ENCODE data around the gene SYT9.

Gene SYT9

DNA sequence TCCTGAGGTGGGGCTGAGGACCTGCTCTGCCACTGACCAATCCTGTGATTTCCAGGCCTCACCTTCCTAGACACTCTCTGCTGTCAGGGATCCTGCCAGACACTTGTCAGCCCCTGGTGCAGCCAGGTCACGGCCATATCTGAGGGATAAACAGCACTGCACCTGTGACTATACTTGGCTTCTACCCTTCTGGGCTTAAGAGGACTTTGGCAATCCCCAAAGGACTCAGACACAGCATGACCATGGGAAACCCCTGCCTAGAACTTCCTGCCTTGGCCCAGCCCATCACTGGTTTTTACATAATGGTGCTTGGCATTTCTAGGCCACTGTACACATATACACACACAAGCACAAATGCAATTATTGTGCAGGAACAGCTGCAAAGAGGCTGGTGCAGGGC, 222.0 kb downstream of the SYT9 start:
- no peak overlapping the region for H3K27ac ChIP-seq (ENCODE audit: extremely low read depth, low read depth, low read length)
- H3K4me1 ChIP-seq (ENCODE audit: control insufficient read depth, insufficient read depth, low read length), result no peaks in the 10 kb centered on the region
- peaks cover 0 to 6% of the 10 kb centered on the region in 2 experiments; a peak in 1 of 3 replicates for H3K36me3 ChIP-seq (ENCODE audit: control insufficient read depth in 2 of 2, insufficient read depth in 1 of 2, low read length in 2 of 2)
- ChIA-PET CTCF (interaction anchor here (0.5 kb wide), 1 partner anchor 376 kb away, joined by 3 read pairs; no protein-coding TSS in a partner anchor), POLR2A (no interaction called here)
- no peaks in the 10 kb centered on the region for H3K9me3 ChIP-seq (ENCODE audit: control insufficient read depth, insufficient read depth, low read depth, low read length)
- H3K4me3 ChIP-seq (ENCODE audit: low read depth, low read length), result no peak overlapping the region
- TF ChIP-seq ZNF560 (tag by site-specific recombination; IDR thresholded peaks at IDR 0.05; ENCODE audit: borderline replicate concordance) (no peak), ZNF324 (tag by site-specific recombination; IDR thresholded peaks at IDR 0.05) (no peak), ZNF184 (tag by site-specific recombination; IDR thresholded peaks at IDR 0.05) (no peak), ZXDB (tag by site-specific recombination; IDR thresholded peaks at IDR 0.05) (no peak), ZNF623 (tag by site-specific recombination; IDR thresholded peaks at IDR 0.05) (no peak), ZNF621 (tag by site-specific recombination; IDR thresholded peaks at IDR 0.05) (no peak), SP7 (tag by site-specific recombination; IDR thresholded peaks at IDR 0.05) (no peak), ZNF169 (tag by site-specific recombination; IDR thresholded peaks at IDR 0.05) (no peak), SP3 (tag by site-specific recombination; IDR thresholded peaks at IDR 0.05) (no peak), GFI1B (tag by site-specific recombination; IDR thresholded peaks at IDR 0.05) (no peak), ZBTB1 (tag by site-specific recombination; IDR thresholded peaks at IDR 0.05) (no peak), KLF7 (tag by site-specific recombination; IDR thresholded peaks at IDR 0.05; ENCODE audit: borderline replicate concordance) (no peak), ZNF785 (tag by site-specific recombination; IDR thresholded peaks at IDR 0.05) (no peak), ZNF677 (tag by site-specific recombination; IDR thresholded peaks at IDR 0.05) (no peak), ZNF791 (tag by site-specific recombination; IDR thresholded peaks at IDR 0.05) (no peak)
- TF ChIP-seq, protein P1, sequence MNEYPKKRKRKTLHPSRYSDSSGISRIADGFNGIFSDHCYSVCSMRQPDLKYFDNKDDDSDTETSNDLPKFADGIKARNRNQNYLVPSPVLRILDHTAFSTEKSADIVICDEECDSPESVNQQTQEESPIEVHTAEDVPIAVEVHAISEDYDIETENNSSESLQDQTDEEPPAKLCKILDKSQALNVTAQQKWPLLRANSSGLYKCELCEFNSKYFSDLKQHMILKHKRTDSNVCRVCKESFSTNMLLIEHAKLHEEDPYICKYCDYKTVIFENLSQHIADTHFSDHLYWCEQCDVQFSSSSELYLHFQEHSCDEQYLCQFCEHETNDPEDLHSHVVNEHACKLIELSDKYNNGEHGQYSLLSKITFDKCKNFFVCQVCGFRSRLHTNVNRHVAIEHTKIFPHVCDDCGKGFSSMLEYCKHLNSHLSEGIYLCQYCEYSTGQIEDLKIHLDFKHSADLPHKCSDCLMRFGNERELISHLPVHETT (tag by site-specific recombination; IDR thresholded peaks at IDR 0.05), result no peak
- TF ChIP-seq, protein P2, sequence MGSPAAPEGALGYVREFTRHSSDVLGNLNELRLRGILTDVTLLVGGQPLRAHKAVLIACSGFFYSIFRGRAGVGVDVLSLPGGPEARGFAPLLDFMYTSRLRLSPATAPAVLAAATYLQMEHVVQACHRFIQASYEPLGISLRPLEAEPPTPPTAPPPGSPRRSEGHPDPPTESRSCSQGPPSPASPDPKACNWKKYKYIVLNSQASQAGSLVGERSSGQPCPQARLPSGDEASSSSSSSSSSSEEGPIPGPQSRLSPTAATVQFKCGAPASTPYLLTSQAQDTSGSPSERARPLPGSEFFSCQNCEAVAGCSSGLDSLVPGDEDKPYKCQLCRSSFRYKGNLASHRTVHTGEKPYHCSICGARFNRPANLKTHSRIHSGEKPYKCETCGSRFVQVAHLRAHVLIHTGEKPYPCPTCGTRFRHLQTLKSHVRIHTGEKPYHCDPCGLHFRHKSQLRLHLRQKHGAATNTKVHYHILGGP (tag by site-specific recombination; IDR thresholded peaks at IDR 0.05), result no peak
- TF ChIP-seq, protein P3, sequence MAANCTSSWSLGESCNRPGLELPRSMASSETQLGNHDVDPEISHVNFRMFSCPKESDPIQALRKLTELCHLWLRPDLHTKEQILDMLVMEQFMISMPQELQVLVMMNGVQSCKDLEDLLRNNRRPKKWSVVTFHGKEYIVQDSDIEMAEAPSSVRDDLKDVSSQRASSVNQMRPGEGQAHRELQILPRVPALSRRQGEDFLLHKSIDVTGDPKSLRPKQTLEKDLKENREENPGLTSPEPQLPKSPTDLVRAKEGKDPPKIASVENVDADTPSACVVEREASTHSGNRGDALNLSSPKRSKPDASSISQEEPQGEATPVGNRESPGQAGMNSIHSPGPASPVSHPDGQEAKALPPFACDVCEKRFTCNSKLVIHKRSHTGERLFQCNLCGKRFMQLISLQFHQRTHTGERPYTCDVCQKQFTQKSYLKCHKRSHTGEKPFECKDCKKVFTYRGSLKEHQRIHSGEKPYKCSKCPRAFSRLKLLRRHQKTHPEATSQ (tag by site-specific recombination; IDR thresholded peaks at IDR 0.05), result no peak
- TF ChIP-seq, protein P4, sequence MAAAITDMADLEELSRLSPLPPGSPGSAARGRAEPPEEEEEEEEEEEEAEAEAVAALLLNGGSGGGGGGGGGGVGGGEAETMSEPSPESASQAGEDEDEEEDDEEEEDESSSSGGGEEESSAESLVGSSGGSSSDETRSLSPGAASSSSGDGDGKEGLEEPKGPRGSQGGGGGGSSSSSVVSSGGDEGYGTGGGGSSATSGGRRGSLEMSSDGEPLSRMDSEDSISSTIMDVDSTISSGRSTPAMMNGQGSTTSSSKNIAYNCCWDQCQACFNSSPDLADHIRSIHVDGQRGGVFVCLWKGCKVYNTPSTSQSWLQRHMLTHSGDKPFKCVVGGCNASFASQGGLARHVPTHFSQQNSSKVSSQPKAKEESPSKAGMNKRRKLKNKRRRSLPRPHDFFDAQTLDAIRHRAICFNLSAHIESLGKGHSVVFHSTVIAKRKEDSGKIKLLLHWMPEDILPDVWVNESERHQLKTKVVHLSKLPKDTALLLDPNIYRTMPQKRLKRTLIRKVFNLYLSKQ (tag by site-specific recombination; IDR thresholded peaks at IDR 0.05; ENCODE audit: borderline replicate concordance), result no peak

DNA sequence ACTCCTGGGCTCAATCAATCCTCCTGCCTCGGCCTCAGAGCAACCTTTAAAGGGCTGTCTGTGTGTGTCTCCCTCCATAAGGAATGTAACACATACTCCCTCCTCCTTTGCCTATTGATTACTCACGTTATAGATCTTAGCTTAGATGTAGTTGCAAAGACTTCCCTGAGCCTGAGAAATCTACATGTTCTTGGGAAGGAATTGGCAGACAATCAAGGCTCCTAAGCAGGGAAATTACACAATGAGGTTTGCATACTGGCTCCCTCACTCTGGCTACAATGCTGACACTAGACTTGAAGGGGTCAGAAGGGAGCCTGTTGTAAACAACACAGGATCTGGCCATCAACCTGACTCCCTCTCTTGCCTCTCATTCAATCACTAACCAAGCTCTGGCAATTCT, 228.4 kb downstream of the SYT9 start:
- ChIA-PET POLR2A (no interaction called here), CTCF (no interaction called here)
- Histone ChIP-seq H3K4me3 (ENCODE audit: low read depth, low read length) (no peak overlapping the region), H3K27ac (ENCODE audit: extremely low read depth, low read depth, low read length) (no peak overlapping the region), H3K9me3 (ENCODE audit: control insufficient read depth, insufficient read depth, low read depth, low read length) (no peaks in the 10 kb centered on the region), H3K4me1 (ENCODE audit: control insufficient read depth, insufficient read depth, low read length) (no peaks in the 10 kb centered on the region), H3K36me3 (ENCODE audit: control insufficient read depth in 2 of 2, insufficient read depth in 1 of 2, low read length in 2 of 2) (no peaks in the 10 kb centered on the region)
- TF ChIP-seq ZNF776 (tag by site-specific recombination; IDR thresholded peaks at IDR 0.05; ENCODE audit: borderline replicate concordance), result no peak
- TF ChIP-seq TCF7L2 (IDR thresholded peaks at IDR 0.05; ENCODE audit: borderline replicate concordance, low read depth, low read length), result no peak
- TF ChIP-seq ZBTB48 (tag by site-specific recombination; IDR thresholded peaks at IDR 0.05), result no peak
- TF ChIP-seq ZNF747 (tag by site-specific recombination; IDR thresholded peaks at IDR 0.05), result no peak
- no peak for TF ChIP-seq ZNF558 (tag by site-specific recombination; IDR thresholded peaks at IDR 0.05)
- no peak for TF ChIP-seq ZNF830 (tag by site-specific recombination; IDR thresholded peaks at IDR 0.05; ENCODE audit: low read depth)
- TF ChIP-seq ZNF707 (tag by site-specific recombination; IDR thresholded peaks at IDR 0.05), result no peak
- no peak for TF ChIP-seq ZNF366 (tag by site-specific recombination; conservative IDR thresholded peaks at IDR 0.05)
